HG03457 (cell line): ENCODE results near the gene ATP8A1.
"Not testable (repeated sequence)": the region's sequence is repeated elsewhere in the genome, so short reads cannot be mapped to it uniquely, and the experiment has no call there.

Source experiments
- ATAC-seq: cut with Tn5 transposase; IDR thresholded peaks from one replicate; pipeline ENCODE4 v1.9.1; 2021; ENCODE audit warnings: moderate number of reproducible peaks; ENCODE audit not compliant: unreplicated experiment

The ATP8A1 gene

DNA sequence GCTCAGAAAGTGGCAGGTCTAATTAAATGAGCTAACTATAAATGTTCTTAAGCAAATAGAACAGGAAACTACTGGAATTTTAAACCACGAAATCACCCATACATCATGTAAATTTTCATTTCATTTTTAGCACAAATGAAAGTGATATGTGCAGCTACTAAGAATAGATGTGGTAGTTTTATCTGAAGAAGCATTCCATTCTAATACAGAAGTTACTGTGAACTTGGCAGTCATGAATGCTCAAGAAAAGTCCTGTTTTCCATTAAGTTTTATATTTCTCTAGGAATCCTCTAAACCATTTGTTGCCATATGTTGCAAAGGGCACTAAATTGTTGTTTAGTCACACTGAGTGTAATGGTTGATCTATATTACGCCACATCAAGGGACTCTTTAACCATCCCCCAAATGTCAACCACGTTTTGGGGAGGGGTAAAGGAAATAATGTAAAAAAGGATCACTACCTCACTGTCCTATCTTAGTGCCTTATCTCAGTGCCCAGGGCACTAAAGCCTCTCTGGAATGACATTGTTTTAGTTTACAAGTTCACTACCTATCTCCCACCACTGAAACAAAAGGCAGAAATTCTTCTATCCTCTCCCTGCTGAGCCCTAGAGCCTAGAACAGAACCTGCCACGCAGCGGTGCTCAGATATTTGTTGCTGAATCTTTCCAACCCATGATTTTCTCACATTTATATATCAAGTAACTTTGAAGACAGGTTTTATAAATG is 141.6 kb downstream of the ATP8A1 start:
- no peak for ATAC-seq

DNA sequence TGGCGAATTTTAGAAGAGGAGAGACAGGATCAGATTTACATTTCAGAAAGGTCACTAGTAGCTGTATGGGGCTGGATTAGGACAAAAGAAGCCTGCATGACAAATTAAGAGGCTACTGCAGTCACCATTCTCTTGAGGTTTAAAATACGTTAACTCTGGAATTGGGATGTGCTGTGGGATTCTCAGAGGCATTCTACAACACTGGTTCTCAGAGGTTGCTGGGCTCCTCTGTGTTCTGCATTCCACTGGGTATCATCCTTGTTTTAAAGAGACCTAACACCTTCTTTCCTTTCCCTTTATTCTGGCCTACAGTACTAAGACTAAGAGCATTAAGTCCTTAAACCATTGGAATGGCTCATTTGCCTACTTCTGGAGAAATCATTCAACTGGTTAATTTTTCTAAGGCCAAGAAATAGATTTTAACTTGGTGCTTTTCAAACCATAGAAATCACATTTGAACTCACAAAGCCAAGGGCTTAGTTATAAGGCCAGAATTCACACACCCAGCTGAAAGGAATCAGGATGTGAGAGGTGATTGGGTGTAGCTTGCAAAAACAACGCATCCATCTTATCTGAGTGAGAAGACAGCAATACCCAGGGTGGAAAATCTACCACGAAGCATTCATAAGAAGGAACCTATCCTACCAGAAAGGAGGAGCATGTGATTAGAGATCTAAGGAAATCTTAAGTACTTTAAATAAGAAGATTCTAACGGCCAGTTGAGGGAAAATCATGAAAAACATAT is 143.0 kb downstream of the ATP8A1 start:
- ATAC-seq, result no peak

DNA sequence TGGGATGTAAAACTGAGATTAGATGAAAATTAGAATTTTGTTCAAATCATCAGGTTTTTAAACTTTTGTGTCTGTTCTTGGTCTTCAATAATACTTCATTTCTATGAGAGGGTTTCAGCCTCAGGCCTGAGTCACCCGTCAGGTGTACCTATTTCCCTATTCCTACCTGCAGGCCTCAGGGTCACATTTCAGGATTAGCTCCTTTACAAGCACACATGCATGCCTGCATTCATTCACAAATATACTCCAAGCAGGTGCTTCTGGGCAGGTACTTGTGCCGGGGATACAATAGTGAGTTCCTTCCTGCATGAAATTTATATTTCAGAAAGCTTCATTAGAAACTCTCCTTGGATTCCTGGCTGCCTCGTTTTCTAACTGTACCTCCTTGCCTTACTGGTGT is 144.7 kb downstream of the ATP8A1 start:
- no peak for ATAC-seq

DNA sequence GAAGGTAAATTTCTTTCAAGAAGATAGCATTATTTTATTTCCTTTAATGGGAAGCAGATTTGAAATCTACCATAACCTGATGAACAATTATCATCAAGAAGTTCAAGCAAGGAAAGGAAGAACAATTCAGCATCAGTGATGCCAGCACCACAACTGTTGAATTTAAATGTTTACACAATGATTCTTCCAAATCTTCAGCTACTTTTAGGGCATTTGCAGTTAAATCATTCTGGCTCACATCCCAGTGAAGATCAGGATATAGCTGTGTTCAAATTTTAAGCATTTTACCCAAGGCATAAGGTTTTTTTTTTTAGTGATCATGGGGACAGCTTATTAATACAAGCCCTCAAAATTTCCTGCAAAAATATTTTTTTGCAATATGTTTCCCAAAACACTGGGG is 146.7 kb downstream of the ATP8A1 start:
- no peak for ATAC-seq

DNA sequence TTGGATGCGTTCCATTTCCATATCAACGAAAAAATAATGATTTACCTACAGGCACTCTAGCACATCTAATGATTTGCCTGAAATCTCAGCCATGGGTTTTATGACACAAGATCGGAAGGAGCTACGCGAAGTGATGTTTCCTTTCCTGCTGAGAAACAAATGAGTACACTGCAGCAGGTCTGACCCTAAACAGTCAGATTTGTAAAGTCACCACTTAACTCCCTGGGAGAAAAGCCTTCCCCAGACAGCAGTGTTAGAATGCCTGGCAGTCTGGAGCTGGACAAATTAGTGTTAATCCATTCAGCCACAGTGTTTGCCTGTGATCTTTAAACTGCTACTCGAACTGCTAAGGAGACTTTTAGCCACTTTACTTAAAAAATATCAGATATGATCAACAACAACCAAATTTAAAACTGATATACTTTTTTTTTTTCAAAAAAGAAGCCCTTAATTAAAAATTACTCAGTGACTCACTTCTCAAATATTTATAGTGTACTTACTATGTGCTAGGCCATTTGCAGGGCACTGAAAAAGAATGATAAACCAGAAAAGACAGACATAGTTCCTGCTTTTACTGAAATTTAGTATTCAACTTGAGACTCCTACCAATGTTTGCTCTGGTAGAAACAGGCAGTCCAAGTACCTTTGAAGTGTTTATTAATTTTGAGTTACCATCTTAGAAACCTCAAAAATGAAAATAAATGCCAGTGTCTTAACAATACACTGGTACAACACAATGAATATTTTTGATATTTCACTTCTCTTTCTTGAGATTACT is 155.1 kb downstream of the ATP8A1 start:
- no peak for ATAC-seq

DNA sequence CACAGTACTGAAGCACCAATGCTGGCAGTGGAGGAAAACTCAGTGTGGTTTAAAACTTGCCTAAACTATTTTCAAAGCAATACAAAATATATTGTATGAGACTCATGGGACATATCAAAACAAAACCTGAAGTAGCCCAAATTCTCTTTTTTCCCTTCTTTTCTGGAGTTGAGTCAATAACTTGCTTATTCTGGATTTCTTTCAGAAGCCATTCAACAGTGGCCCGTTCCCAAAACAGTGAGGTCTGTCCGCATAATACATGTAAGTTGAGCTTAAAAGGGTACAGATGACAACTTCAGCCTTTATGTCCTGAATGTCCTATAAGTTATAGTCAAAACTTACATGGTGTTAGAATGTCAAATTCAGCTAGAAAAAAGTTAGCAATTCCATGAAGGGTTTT is 158.9 kb downstream of the ATP8A1 start:
- ATAC-seq, result no peak

DNA sequence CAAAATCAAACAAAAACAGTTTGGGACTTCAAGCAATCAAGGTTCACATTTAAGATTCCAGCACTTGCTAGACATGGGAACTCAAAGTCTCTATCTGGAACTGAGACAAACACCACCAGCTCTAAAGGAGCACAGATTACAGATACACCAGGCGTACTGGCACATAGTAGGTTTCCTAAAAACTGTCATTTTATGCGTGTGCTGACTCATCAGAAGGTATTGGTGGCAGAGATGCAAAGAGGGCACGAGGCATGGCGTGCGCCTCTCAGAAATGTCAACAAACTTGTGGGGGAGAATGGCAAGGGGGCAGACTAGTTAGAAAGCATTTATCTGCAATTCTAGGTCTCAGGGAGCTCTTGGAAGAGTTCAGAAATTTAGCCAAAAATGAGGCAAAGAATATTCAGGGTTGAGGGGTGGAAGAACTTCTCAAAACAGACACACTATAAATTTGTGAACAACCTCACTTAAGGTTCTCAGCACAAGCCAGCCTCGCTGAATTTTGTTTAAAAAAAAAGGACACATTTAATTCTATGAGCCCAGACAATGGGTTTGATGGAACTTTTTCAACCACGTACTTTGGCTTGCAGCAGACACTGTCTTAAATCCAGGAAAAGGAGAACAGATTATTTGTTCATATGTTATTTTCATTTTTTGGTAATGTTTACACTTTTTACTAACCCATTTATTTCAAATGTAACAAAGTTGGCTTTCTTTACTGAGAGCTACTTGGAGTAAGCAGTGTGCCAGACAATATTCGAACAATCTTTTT is 159.6 kb downstream of the ATP8A1 start:
- no peak for ATAC-seq

DNA sequence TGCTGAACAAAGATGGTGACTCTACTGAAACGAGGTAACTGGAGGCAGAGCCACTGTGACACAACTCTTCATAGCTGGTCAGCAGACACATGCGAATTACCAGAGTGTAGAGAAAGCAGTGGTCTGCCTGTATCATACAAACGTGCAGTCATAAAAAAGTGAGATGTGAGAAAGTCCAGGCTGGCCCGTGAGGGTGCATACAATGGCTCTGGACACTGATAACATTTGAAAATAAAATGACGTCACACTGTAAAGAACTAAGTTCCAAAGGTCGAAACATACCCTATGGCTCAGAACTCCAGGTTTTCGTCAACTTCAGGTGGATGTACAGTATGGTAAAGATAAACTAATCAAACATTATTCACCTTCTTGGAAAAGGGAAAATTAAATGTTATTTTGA is 163.9 kb downstream of the ATP8A1 start:
- ATAC-seq, result no peak

DNA sequence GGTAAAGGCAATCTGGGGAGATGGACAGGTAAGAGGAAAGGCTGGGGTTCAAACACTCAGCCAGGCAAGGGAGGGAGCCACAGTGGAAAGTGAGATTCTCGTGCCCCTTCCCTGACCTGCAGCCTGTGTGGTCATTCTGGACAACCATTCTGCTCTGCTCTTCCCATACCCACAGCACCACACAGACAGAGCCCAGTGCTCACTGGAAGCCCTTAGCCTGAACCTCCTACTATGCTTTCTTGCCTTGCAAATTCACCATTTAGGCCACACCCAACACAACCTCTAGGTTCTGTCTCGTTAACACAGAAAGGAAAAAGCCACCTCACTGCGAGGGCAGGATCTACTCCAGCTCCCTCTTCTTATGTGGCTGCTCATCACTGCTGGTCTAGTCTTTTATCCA is 166.9 kb downstream of the ATP8A1 start:
- no peak for ATAC-seq

DNA sequence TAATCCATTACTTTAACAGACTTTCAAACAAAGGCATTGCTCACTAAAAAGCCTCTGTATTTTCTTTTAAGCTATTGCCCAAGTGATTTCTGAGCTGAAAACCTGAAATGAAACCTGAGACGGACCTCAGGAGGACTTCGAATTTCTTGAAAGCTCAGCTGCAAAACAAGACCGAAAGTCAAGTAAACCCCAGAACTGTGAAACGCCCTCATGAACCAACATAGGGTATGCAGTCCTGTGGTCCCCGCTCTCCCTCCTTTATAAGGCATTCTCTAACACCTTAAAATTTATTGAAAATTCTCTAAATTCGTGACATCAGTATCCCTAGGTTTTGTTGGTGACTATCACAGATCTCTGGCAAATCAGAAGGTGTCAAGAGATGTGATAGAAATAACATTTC is 167.8 kb downstream of the ATP8A1 start:
- ATAC-seq, result peak; percentile 46

DNA sequence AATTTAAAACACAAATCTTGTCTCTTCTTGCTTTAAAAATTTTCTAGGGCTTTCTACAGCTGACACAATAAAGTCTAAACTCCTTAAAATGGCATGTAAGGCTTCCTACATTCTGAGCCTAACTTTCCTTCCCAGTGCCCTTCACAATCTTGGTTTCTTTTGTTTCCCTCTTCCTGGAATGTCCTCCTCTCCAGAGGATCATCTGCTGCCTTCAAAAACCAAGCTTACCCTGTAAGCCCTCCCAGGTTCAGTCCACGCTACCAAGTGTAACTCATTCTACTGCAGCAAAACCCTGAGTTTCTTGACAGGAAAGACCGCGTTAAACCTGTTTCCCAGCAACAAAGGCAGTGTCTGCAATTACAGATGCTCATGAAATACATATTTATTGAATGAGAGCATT is 168.4 kb downstream of the ATP8A1 start:
- no peak for ATAC-seq

DNA sequence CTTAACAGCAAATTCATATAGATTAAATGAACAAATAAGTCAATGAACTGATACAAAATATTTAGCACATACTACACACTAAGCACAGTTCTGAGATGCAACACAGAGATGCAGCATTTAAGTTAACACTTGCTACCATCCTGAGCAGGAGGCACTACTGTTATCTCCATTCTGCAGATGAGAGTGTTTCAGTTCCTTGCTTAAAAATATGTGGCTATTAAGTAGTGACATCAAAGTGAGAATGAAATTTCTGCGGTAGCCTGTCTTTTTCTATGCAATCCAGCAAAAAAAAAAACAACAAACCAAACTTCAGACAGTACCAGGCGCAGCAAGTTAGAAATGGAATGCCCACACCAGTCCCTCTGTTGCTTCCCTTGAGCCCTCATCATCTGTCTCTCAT is 168.8 kb downstream of the ATP8A1 start:
- peak; percentile 80 for ATAC-seq

DNA sequence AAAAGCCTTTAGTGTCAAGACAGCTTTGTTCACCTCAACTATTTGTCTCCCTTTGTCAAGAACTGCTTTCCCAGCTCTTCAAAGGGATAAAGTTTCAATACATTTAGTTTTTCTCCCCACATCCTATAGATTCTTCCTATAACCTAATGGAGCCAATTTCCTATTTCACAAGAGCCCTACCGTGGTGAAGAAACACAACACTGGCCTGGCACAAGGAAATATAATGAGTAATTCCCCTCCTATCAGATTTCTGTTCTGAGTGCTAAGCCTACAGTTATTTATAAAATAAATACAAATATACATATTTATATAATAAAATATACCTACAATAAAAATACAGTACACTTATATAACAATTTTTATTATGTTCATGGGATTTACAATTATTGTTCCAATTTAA is 169.7 kb downstream of the ATP8A1 start:
- ATAC-seq, result no peak

DNA sequence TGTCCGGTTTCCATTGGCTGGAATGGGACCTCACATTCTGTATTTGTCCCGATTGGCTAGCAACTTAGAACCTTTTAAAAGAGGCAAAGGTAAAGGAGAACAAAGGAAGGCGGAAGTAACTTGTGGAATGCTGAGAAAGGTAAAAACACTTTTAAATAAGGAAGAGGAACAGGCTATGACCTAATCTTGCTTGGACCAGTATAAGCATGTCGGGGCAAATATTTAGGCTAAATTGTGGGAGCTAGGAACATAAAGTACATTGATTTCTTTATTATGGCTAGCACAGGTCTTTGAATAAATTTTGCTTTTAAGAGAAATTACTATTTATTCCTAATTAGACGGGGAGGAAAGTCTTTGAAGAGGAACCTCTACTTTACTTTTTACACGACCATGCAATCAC is 170.7 kb downstream of the ATP8A1 start:
- not testable (repeated sequence) for ATAC-seq

DNA sequence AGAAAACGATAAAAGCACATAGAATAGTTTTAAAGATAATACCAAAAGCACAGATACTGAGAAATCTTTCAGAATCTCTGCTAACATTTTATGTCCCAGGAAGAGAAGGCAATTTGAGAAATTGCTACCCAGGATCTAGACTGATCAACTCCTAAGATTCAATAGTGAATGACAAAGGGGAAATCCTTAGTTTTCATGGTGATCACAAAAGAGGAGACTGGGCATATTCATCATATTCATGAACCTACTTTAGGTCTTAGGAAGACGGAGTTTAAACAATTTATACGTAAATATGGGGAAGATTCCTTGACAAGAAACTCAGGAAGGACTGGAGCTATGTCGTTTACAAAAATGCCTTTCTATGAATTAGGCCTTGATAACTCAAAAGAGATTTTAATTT is 172.3 kb downstream of the ATP8A1 start:
- ATAC-seq, result no peak

DNA sequence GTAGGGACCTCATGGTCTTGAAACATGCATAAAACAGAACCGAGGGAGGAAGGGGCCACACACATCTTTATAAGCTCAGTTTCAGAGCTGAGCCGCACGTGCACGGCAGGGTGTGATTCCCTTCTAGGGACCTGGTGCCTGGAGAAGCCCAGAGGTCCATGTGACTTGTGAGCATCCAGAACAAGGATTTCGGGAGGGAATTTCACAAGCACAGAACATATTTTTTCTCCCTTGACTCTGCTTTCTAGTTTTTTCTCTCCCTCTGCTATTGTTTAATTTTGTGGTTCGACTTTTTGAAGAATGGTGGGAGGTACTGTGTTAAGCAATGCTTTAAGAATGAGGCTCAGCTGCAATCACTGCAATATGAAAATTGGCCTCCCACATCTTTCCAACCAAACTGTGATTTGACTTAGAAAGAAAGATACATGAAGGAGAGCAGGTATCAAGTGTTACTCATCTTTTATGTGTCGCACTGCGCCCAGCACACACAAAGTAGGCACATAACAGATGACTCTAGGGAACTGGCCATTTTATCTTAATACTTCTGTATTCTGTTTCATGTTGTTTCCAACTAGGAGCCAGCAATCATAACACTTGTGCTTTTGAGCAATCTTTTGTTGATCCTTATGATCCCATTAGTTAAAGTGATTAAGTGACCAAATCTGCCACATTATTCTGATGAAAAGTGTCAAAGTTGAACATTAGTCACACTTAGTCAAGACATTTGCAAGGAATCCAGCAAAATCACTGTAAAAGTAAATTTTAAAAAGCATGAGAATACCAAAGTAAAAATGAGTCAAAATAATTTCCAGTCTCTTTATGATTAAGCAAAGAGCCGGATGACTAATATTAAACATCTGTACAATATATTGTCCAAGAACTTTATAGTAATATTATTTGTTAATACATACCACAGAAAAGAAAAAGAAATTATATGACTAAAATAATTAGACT is 173.2 kb downstream of the ATP8A1 start:
- ATAC-seq, result no peak

DNA sequence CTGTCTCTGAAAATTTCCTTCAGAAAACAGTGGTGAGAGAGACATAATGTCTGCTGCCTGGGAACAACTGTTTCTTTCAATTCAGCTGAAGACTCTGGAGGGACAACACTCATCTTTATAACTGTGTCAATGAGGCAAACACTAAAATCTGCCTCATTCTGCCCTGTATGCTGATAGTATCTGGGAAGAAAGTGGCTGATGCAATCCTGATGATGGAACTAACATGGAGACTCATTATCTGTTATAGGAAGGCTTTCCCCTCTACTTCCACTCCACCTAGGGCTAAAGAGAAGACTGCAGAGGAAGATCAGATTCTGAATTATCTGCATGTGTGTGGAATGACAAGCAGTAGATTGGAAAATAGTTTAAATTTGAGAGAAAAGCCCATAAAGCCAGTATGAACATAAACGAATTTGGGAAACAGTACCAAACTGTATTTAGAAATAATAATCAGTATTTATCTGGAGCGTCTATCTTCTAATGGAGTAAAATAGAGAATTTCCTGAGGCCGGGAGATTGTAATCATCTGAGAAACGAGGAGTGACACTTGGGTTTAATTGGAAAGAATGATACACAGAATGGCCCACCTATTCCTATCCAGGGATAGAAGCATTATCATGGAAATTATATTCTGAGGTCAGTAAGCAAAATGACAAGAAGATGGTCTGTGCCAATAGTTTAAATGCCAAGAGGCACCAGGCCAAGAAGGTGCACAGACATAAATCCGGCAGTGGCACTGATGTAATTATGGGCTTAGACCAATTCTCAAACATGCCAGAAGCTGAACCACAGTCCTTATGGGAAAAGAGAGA is 174.2 kb downstream of the ATP8A1 start:
- no peak for ATAC-seq

DNA sequence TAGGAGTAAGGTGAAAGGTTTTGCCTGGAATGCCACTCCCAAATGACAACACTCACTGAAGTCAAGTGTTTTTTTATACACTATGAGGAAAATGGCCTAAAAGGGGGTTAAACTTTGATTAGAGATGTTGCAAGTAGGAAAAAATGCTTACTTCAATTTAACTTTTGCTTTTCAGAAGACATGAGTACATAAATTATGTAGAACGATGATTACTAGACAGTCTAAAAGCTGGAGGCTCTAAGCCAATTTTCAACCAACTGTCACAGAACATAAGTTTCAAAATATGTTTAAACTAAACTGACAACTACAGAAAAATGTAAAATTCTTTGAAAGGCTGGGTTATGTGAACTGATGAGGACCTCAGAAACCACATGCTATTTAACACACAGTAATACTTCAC is 176.2 kb downstream of the ATP8A1 start:
- ATAC-seq, result no peak

DNA sequence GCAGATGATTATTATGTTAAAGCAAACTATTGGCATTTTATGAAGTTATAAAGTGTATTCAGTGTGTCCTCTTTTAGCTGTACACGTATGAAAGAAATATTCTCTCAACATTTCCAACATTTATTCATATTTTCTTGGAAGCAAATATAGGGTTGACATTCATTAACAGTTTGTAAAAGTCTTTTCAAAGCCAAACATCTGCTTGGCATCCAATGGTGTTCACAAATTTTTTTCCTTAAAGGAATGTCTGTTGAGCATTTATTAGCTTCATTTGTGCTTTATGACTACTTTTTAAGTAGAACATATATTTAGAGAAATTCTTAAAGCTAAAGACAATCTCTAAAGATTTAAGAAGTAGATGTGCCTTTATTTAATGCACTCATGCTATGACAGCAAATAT is 176.6 kb downstream of the ATP8A1 start:
- no peak for ATAC-seq
